Trophoblast cell (in vitro differentiated cells and primary cell): ENCODE measurements around the gene SLC38A1.
"Not testable (repeated sequence)": the region's sequence is repeated elsewhere in the genome, so short reads cannot be mapped to it uniquely, and the experiment has no call there.

Experiments
- DNase-seq, 2 donors: peaks; one replicate each; pipeline ENCODE4 v3.0.0-alpha.2; 2016
- H2AFZ ChIP-seq: 2 replicates; pipeline ENCODE4 v1.6.1; 2013; ENCODE audit warnings: low read length, moderate library complexity, mild to moderate bottlenecking; ENCODE audit not compliant: insufficient read depth, poor library complexity
- H2AK5ac ChIP-seq: 2 replicates; pipeline ENCODE4 v1.6.1; 2013; ENCODE audit warnings: mild to moderate bottlenecking, low read length
- H2BK120ac ChIP-seq: 2 replicates; pipeline ENCODE4 v1.6.1; 2013; ENCODE audit warnings: low read length, mild to moderate bottlenecking, moderate library complexity; ENCODE audit not compliant: insufficient read depth, poor library complexity
- H2BK12ac ChIP-seq: 2 replicates; pipeline ENCODE4 v1.6.1; 2013; ENCODE audit warnings: mild to moderate bottlenecking, low read length, moderate library complexity
- H2BK5ac ChIP-seq: 2 replicates; pipeline ENCODE4 v1.6.1; 2013; ENCODE audit warnings: low read length, low read depth, moderate library complexity, mild to moderate bottlenecking; ENCODE audit not compliant: poor library complexity
- H3K14ac ChIP-seq: 2 replicates; pipeline ENCODE4 v1.6.1; 2013; ENCODE audit warnings: mild to moderate bottlenecking, low read length
- H3K18ac ChIP-seq: 2 replicates; pipeline ENCODE4 v1.6.1; 2013; ENCODE audit warnings: mild to moderate bottlenecking, low read length
- H3K23ac ChIP-seq: 2 replicates; pipeline ENCODE4 v1.6.1; 2013; ENCODE audit warnings: low read length
- H3K27ac ChIP-seq: 2 replicates; pipeline ENCODE4 v1.5.1; 2013; ENCODE audit warnings: low read depth, mild to moderate bottlenecking, inconsistent platforms, low read length, moderate library complexity
- H3K27me3 ChIP-seq: 2 replicates; pipeline ENCODE4 v1.6.1; 2013; ENCODE audit warnings: inconsistent platforms, mild to moderate bottlenecking, low read length, moderate library complexity; ENCODE audit not compliant: insufficient read depth
- H3K36me3 ChIP-seq, 2 experiments: 1 replicate in 1 of 2; 2 replicates in 1 of 2; pipeline ENCODE4 v1.6.1; 2013; ENCODE audit warnings: low read length in 2 of 2, mild to moderate bottlenecking in 2 of 2, moderate library complexity in 1 of 2; ENCODE audit not compliant: insufficient read depth in 2 of 2, control insufficient read depth in 1 of 2
- H3K4ac ChIP-seq: 2 replicates; pipeline ENCODE4 v1.6.1; 2013; ENCODE audit warnings: low read depth, mild to moderate bottlenecking, low read length, moderate library complexity
- H3K4me1 ChIP-seq, 2 experiments: 1 replicate in 1 of 2; 2 replicates in 1 of 2; pipeline ENCODE4 v1.6.1; 2013; ENCODE audit warnings: low read length in 2 of 2, mild to moderate bottlenecking in 2 of 2, moderate library complexity in 1 of 2; ENCODE audit not compliant: insufficient read depth in 2 of 2, control insufficient read depth in 1 of 2
- H3K4me2 ChIP-seq: 2 replicates; pipeline ENCODE4 v1.6.1; 2013; ENCODE audit warnings: inconsistent platforms, mild to moderate bottlenecking, low read length, moderate library complexity
- H3K4me3 ChIP-seq: 2 replicates; pipeline ENCODE4 v1.5.1; 2013; ENCODE audit warnings: mild to moderate bottlenecking, low read depth, low read length, inconsistent platforms
- H3K79me1 ChIP-seq: one replicate; pipeline ENCODE4 v1.6.1; 2013; ENCODE audit warnings: low read length
- H3K79me2 ChIP-seq: 2 replicates; pipeline ENCODE4 v1.6.1; 2013; ENCODE audit warnings: low read length, mild to moderate bottlenecking; ENCODE audit not compliant: control insufficient read depth, insufficient read depth, poor library complexity
- H3K9ac ChIP-seq: 2 replicates; pipeline ENCODE4 v1.6.1; 2013; ENCODE audit warnings: mild to moderate bottlenecking, low read length
- H3K9me3 ChIP-seq: 2 replicates; pipeline ENCODE4 v1.6.1; 2013; ENCODE audit warnings: low read depth, mild to moderate bottlenecking, control low read depth, inconsistent platforms, low read length; ENCODE audit not compliant: insufficient read depth
- H4K12ac ChIP-seq: 2 replicates; pipeline ENCODE4 v1.6.1; 2013; ENCODE audit warnings: low read depth, mild to moderate bottlenecking, low read length, moderate library complexity
- H4K8ac ChIP-seq: 2 replicates; pipeline ENCODE4 v1.6.1; 2013; ENCODE audit warnings: low read depth, mild to moderate bottlenecking, low read length, moderate library complexity
- H4K91ac ChIP-seq: one replicate; pipeline ENCODE4 v1.6.1; 2013; ENCODE audit warnings: low read depth, mild to moderate bottlenecking, low read length, moderate library complexity
- WGBS: extraction: QIAGEN DNeasy Blood & Tissue Kit; methylation state at CpG from one replicate; pipeline ENCODE4 v1.1.7; 2013; ENCODE audit warnings: missing lambda C conversion rate; ENCODE audit not compliant: insufficient read length, insufficient coverage; ENCODE audit errors: extremely low coverage; 5-methylcytosine and 5-hydroxymethylcytosine counted together

Gene SLC38A1

GRCh38 chr12:46258129-46258528 is 10.7 kb downstream of the SLC38A1 start:
- Histone ChIP-seq H3K14ac (no peak overlapping the region), H3K4me2 (no peak overlapping the region), H3K23ac (no peak overlapping the region), H2AFZ (no peak overlapping the region), H3K18ac (no peak overlapping the region), H2BK12ac (no peak overlapping the region), H3K27ac (peak overlapping the region; percentile 99), H4K12ac (no peak overlapping the region), H2AK5ac (no peak overlapping the region), H3K27me3 (no peaks in the 10 kb centered on the region), H4K8ac (no peak overlapping the region), H2BK120ac (no peak overlapping the region), H3K36me3 (peaks cover 3 to 4% of the 10 kb centered on the region in 2 experiments), H3K4me1 (peaks cover 25 to 37% of the 10 kb centered on the region in 2 experiments), H4K91ac (no peak overlapping the region), H3K79me1 (peaks cover 31% of the 10 kb centered on the region), H3K4ac (no peak overlapping the region), H3K79me2 (peaks cover 16% of the 10 kb centered on the region), H3K9me3 (no peaks in the 10 kb centered on the region), H2BK5ac (peak overlapping the region; percentile 90), H3K9ac (no peak overlapping the region), H3K4me3 (no peak overlapping the region)
- DNase-seq, result no peak
- no CpG with 5 or more reads among the region's 2 CpGs for WGBS

GRCh38 chr12:46256942-46257341 is 11.9 kb downstream of the SLC38A1 start:
- peak overlapping the region; percentile 61 for H4K91ac ChIP-seq

GRCh38 chr12:46253544-46254162 is 15.2 kb downstream of the SLC38A1 start:
- no peak overlapping the region for H4K12ac ChIP-seq
- H3K18ac ChIP-seq, result no peak overlapping the region
- no peak overlapping the region for H2AFZ ChIP-seq
- no peak overlapping the region for H3K4me3 ChIP-seq
- no peaks in the 10 kb centered on the region for H3K27me3 ChIP-seq
- H4K8ac ChIP-seq, result no peak overlapping the region
- no peak overlapping the region for H2BK5ac ChIP-seq
- peaks cover 12% of the 10 kb centered on the region for H3K79me2 ChIP-seq
- H2BK12ac ChIP-seq, result no peak overlapping the region
- DNase-seq, result no peak
- H3K36me3 ChIP-seq, result peaks cover 5 to 8% of the 10 kb centered on the region in 2 experiments
- H3K4me2 ChIP-seq, result no peak overlapping the region
- H3K14ac ChIP-seq, result no peak overlapping the region
- peaks cover 10 to 20% of the 10 kb centered on the region in 2 experiments for H3K4me1 ChIP-seq
- H2AK5ac ChIP-seq, result no peak overlapping the region
- H3K27ac ChIP-seq, result no peak overlapping the region
- H4K91ac ChIP-seq, result no peak overlapping the region
- H3K79me1 ChIP-seq, result peaks cover 13% of the 10 kb centered on the region
- no peak overlapping the region for H2BK120ac ChIP-seq
- H3K23ac ChIP-seq, result no peak overlapping the region
- H3K4ac ChIP-seq, result peak overlapping the region; percentile 76
- H3K9me3 ChIP-seq, result no peaks in the 10 kb centered on the region
- no peak overlapping the region for H3K9ac ChIP-seq
- no CpG with 5 or more reads among the region's 2 CpGs for WGBS

More at GRCh38 chr12:46256942-46257341, 11.9 kb downstream of the SLC38A1 start:
- Histone ChIP-seq H3K9me3 (no peaks in the 10 kb centered on the region), H3K23ac (no peak overlapping the region), H3K9ac (peak overlapping the region; percentile 33), H3K27ac (peak overlapping the region; percentile 99), H2BK5ac (peak overlapping the region; percentile 90), H2BK12ac (no peak overlapping the region), H3K14ac (no peak overlapping the region), H2AFZ (no peak overlapping the region), H2BK120ac (peak overlapping the region; percentile 11), H3K79me1 (peaks cover 29% of the 10 kb centered on the region), H3K4me3 (no peak overlapping the region), H3K18ac (no peak overlapping the region), H3K27me3 (no peaks in the 10 kb centered on the region), H2AK5ac (no peak overlapping the region), H4K8ac (no peak overlapping the region), H3K4me1 (peaks cover 24 to 36% of the 10 kb centered on the region in 2 experiments), H3K4me2 (peak overlapping the region; percentile 46), H3K79me2 (peaks cover 17% of the 10 kb centered on the region), H3K4ac (peak overlapping the region; percentile 64), H3K36me3 (peaks cover 5 to 8% of the 10 kb centered on the region in 2 experiments), H4K12ac (no peak overlapping the region)
- DNase-seq, result peak in 1 of 2 donors; percentile 7
- no CpG with 5 or more reads among the region's 3 CpGs for WGBS

- not testable (repeated sequence) for DNase-seq, H2BK5ac ChIP-seq, H3K23ac ChIP-seq, H3K9ac ChIP-seq, H3K18ac ChIP-seq, H3K79me1 ChIP-seq, H4K8ac ChIP-seq, H3K9me3 ChIP-seq, H3K4me3 ChIP-seq, H3K4me2 ChIP-seq, H3K27ac ChIP-seq, H2AFZ ChIP-seq, H3K27me3 ChIP-seq, H2BK12ac ChIP-seq, H4K12ac ChIP-seq, H3K79me2 ChIP-seq, H3K36me3 ChIP-seq, H2BK120ac ChIP-seq, H2AK5ac ChIP-seq, H4K91ac ChIP-seq, H3K14ac ChIP-seq
- H3K4ac ChIP-seq, result peak overlapping the region; percentile 97
- peaks cover 3 to 11% of the 10 kb centered on the region in 2 experiments for H3K4me1 ChIP-seq
- no CpG with 5 or more reads among the region's 5 CpGs for WGBS
Observed at GRCh38 chr12:46251994-46252393, 16.8 kb downstream of the SLC38A1 start.
